ENCODE measurements around the gene TOMM70. TPM values are rescaled to one million over a fixed set of nuclear protein-coding genes. Genes with fewer than 3 reads are reported as not detected.

The TOMM70 gene
- total RNA-seq, 2 experiments from 2014 or later, result 41.2 to 54.5 TPM

GRCh38 chr3:100436951-100437350 lies 36.1 kb upstream of the TOMM70 start:
- TF ChIP-seq CTCF (conservative IDR thresholded peaks at IDR 0.05; ENCODE audit: low read length), result no peak
- TF ChIP-seq EZH2phosphoT487 (IDR thresholded peaks at IDR 0.05; ENCODE audit: borderline replicate concordance, low read depth, low read length), result no peak
- ChIA-PET POLR2A (interaction anchor here (2.1 kb wide), 1 partner anchor 10 kb away, joined by 6 read pairs; no protein-coding TSS in a partner anchor), CTCF (ENCODE audit: unreplicated experiment) (no interaction called here)
- Histone ChIP-seq H3K4me2 (ENCODE audit: low read length) (no peak overlapping the region), H3K27ac (ENCODE audit: low read depth, low read length, poor library complexity, severe bottlenecking) (no peak overlapping the region), H3K36me3 (ENCODE audit: insufficient read depth, low read length) (no peaks in the 10 kb centered on the region), H3K4me3 (ENCODE audit: low read depth, low read length, poor library complexity, severe bottlenecking) (no peak overlapping the region), H3K9me2 (ENCODE audit: insufficient read depth, low read length) (no peaks in the 10 kb centered on the region), H3K4me1 (ENCODE audit: insufficient read depth, low read length, poor library complexity, severe bottlenecking) (no peaks in the 10 kb centered on the region), H2AFZ (ENCODE audit: low read length) (no peak overlapping the region), H3K79me2 (ENCODE audit: insufficient read depth, low read depth, low read length) (no peaks in the 10 kb centered on the region), H3K9me3 (ENCODE audit: low read length) (no peaks in the 10 kb centered on the region), H4K20me1 (ENCODE audit: insufficient read depth, low read length) (no peaks in the 10 kb centered on the region)
- no peak for DNase-seq (ENCODE audit: low spot score)
- intact Hi-C loops (cut with micrococcal nuclease; ENCODE audit: unreplicated experiment), result no loop called here
- no TSS peak for BruUV-seq (replicated peaks)

- H2AFZ ChIP-seq (ENCODE audit: low read length), result no peak overlapping the region
- no peaks in the 10 kb centered on the region for H3K9me3 ChIP-seq (ENCODE audit: low read length)
- H3K4me1 ChIP-seq (ENCODE audit: insufficient read depth, low read length, poor library complexity, severe bottlenecking), result no peaks in the 10 kb centered on the region
- DNase-seq (ENCODE audit: low spot score), result no peak
- H3K4me2 ChIP-seq (ENCODE audit: low read length), result no peak overlapping the region
- intact Hi-C loops (cut with micrococcal nuclease; ENCODE audit: unreplicated experiment), result no loop called here
- no peaks in the 10 kb centered on the region for H3K36me3 ChIP-seq (ENCODE audit: insufficient read depth, low read length)
- ChIA-PET POLR2A (no interaction called here), CTCF (ENCODE audit: unreplicated experiment) (no interaction called here)
- TF ChIP-seq CTCF (conservative IDR thresholded peaks at IDR 0.05; ENCODE audit: low read length), result no peak
- no peak for TF ChIP-seq EZH2phosphoT487 (IDR thresholded peaks at IDR 0.05; ENCODE audit: borderline replicate concordance, low read depth, low read length)
- H3K4me3 ChIP-seq (ENCODE audit: low read depth, low read length, poor library complexity, severe bottlenecking), result no peak overlapping the region
- no peaks in the 10 kb centered on the region for H3K79me2 ChIP-seq (ENCODE audit: insufficient read depth, low read depth, low read length)
- no peak overlapping the region for H3K27ac ChIP-seq (ENCODE audit: low read depth, low read length, poor library complexity, severe bottlenecking)
- no peaks in the 10 kb centered on the region; the same call in 1 of the 2 replicates for H3K9me2 ChIP-seq (ENCODE audit: insufficient read depth, low read length)
- no TSS peak for BruUV-seq (replicated peaks)
- H4K20me1 ChIP-seq (ENCODE audit: insufficient read depth, low read length), result no peaks in the 10 kb centered on the region; the same call in 1 of the 2 replicates
Measured at GRCh38 chr3:100429187-100429716, 28.4 kb upstream of the TOMM70 start.

- H3K9me2 ChIP-seq (ENCODE audit: insufficient read depth, low read length), result no peaks in the 10 kb centered on the region; the same call in 1 of the 2 replicates
- BruUV-seq (replicated peaks), result no TSS peak
Measured at GRCh38 chr3:100427699-100428098, 26.8 kb upstream of the TOMM70 start.

More at GRCh38 chr3:100427699-100428098, 26.8 kb upstream of the TOMM70 start:
- DNase-seq (ENCODE audit: low spot score), result no peak
- no peak overlapping the region for H2AFZ ChIP-seq (ENCODE audit: low read length)
- no peaks in the 10 kb centered on the region for H3K9me3 ChIP-seq (ENCODE audit: low read length)
- no peak overlapping the region for H3K27ac ChIP-seq (ENCODE audit: low read depth, low read length, poor library complexity, severe bottlenecking)
- CTCF ChIA-PET (ENCODE audit: unreplicated experiment), result no interaction called here
- no peak overlapping the region for H3K4me2 ChIP-seq (ENCODE audit: low read length)
- H3K4me3 ChIP-seq (ENCODE audit: low read depth, low read length, poor library complexity, severe bottlenecking), result no peak overlapping the region
- intact Hi-C loops (cut with micrococcal nuclease; ENCODE audit: unreplicated experiment), result no loop called here
- POLR2A ChIA-PET, result interaction anchor here (0.5 to 1.4 kb wide), 2 partner anchors 10 to 646 kb away, joined by 3 to 6 read pairs; no protein-coding TSS in a partner anchor
- H4K20me1 ChIP-seq (ENCODE audit: insufficient read depth, low read length), result no peaks in the 10 kb centered on the region; the same call in 1 of the 2 replicates
- no peaks in the 10 kb centered on the region for H3K4me1 ChIP-seq (ENCODE audit: insufficient read depth, low read length, poor library complexity, severe bottlenecking)
- no peaks in the 10 kb centered on the region for H3K36me3 ChIP-seq (ENCODE audit: insufficient read depth, low read length)
- no peaks in the 10 kb centered on the region for H3K79me2 ChIP-seq (ENCODE audit: insufficient read depth, low read depth, low read length)
- no peak for TF ChIP-seq EZH2phosphoT487 (IDR thresholded peaks at IDR 0.05; ENCODE audit: borderline replicate concordance, low read depth, low read length)
- TF ChIP-seq CTCF (conservative IDR thresholded peaks at IDR 0.05; ENCODE audit: low read length), result no peak

Measured in OCI-LY7 (cell line).